T-cell (primary cell): ENCODE data around the gene RIMBP3C. TPM values are rescaled to one million over a fixed set of nuclear protein-coding genes. Genes with fewer than 3 reads are reported as not detected.

Experiments
- ATAC-seq, 4 experiments: fragments of 200-7000 bp in 3 of 4; fragments of 150-1000 bp in 1 of 4; cut with Tn5 transposase; replicated peaks in 1 of 4; 1 replicate in 3 of 4; 2 replicates in 1 of 4; pipeline ENCODE4 v1.10.0; 2021; ENCODE audit warnings: moderate library complexity in 3 of 4, mild to moderate bottlenecking in 2 of 4, moderate number of reproducible peaks in 1 of 4
- CTCF ChIA-PET, 2 donors: fragments of 300-600 bp; sonication (Branson Sonifier 250); formaldehyde crosslinking; loops; one replicate each; lab custom pipeline; 2022; ENCODE audit warnings: antibody characterized with exemption in 2 of 2; lab: Charles Lee
- POLR2A ChIA-PET, 2 donors: fragments of 300-600 bp; sonication (Branson Sonifier 250); formaldehyde crosslinking; loops; one replicate each; lab custom pipeline; 2022; ENCODE audit warnings: antibody characterized with exemption in 2 of 2; lab: Charles Lee
- DNase-seq, 35 experiments: peaks; one replicate each; pipeline versions ENCODE4 v3.0.0 to v3.0.0-alpha.2; 2013 to 2023
- H3K27ac ChIP-seq: one replicate; pipeline ENCODE4 v1.5.1; 2013; ENCODE audit warnings: low read length
- H3K27me3 ChIP-seq, 2 experiments: replicated peaks in 1 of 2; 1 replicate in 1 of 2; 2 replicates in 1 of 2; pipeline versions ENCODE4 v1.6.1 to v1.7.0; 2013; ENCODE audit warnings: low read length in 1 of 2, mixed read lengths in 1 of 2; ENCODE audit not compliant: control insufficient read depth in 2 of 2, insufficient read depth in 2 of 2; ENCODE audit errors: extremely low read depth in 1 of 2
- H3K36me3 ChIP-seq, 2 donors: 1 replicate in 1 of 2; 2 replicates in 1 of 2; pipeline versions ENCODE4 v1.6.1 to v1.7.0; 2013; ENCODE audit warnings: low read length in 1 of 2; ENCODE audit not compliant: control insufficient read depth in 2 of 2, insufficient read depth in 1 of 2; ENCODE audit errors: extremely low read depth in 1 of 2
- H3K4me1 ChIP-seq, 2 experiments: 1 replicate in 1 of 2; 2 replicates in 1 of 2; pipeline versions ENCODE4 v1.6.1 to v1.7.0; 2013; ENCODE audit warnings: low read length in 2 of 2, mixed read lengths in 1 of 2; ENCODE audit not compliant: insufficient read depth in 2 of 2, control insufficient read depth in 1 of 2; ENCODE audit errors: extremely low read depth in 1 of 2
- H3K4me3 ChIP-seq, 2 donors: 1 replicate in 1 of 2; 2 replicates in 1 of 2; pipeline versions ENCODE4 v1.5.1 to v1.7.0; 2013; ENCODE audit warnings: mild to moderate bottlenecking in 2 of 2, low read length in 1 of 2, moderate library complexity in 1 of 2; ENCODE audit not compliant: control insufficient read depth in 1 of 2; ENCODE audit errors: extremely low read depth in 1 of 2
- H3K9me3 ChIP-seq: 2 replicates; pipeline ENCODE4 v1.7.0; 2013
- H3K27ac Mint-ChIP-seq, 2 donors: one replicate each; pipeline ENCODE4 v1.8.0; 2020 to 2021; ENCODE audit warnings: mild to moderate bottlenecking in 2 of 2, mixed read lengths in 2 of 2
- H3K27me3 Mint-ChIP-seq, 2 donors: one replicate each; pipeline ENCODE4 v1.8.0; 2021 to 2022; ENCODE audit warnings: mixed read lengths in 2 of 2
- H3K36me3 Mint-ChIP-seq: one replicate; pipeline ENCODE4 v1.8.0; 2021; ENCODE audit warnings: mixed read lengths
- H3K4me1 Mint-ChIP-seq, 3 donors: one replicate each; pipeline ENCODE4 v1.8.0; 2020 to 2022; ENCODE audit warnings: mixed read lengths in 3 of 3, mild to moderate bottlenecking in 1 of 3
- H3K4me3 Mint-ChIP-seq, 3 donors: one replicate each; pipeline ENCODE4 v1.8.0; 2020 to 2022; ENCODE audit warnings: mild to moderate bottlenecking in 3 of 3, mixed read lengths in 3 of 3, moderate library complexity in 3 of 3
- H3K9me3 Mint-ChIP-seq, 3 donors: one replicate each; pipeline ENCODE4 v1.8.0; 2020 to 2022; ENCODE audit warnings: mixed read lengths in 3 of 3
- WGBS: methylation state at CpG from one replicate; pipeline ENCODE4 v1.1.5; 2013; ENCODE audit warnings: missing lambda C conversion rate; ENCODE audit not compliant: insufficient coverage; 5-methylcytosine and 5-hydroxymethylcytosine counted together
- total RNA-seq, 35 experiments: library from RNA in 6 of 35; stranded (reverse) in 6 of 35; fragments of 120-200 nt in 1 of 35; gene quantifications; one replicate each; pipeline versions ENCODE4 v1.2.1 to v1.2.4 and lab custom pipeline; 2013 to 2026

RIMBP3C gene
- total RNA-seq, 5 donors from 2014 or later (not counting 1 experiment from before 2014, with no cell fraction given): 2.8 to 4.7 (median 3.9) TPM; not detected in 2

GRCh38 chr22:21579474-21579851 is 28.2 kb upstream of the RIMBP3C start:
- Mint-ChIP-seq H3K4me1 (peaks cover 45 to 69% (median 61%) of the 10 kb centered on the region in 3 donors), H3K27me3 (no peaks in the 10 kb centered on the region), H3K4me3 (peak overlapping the region in 1 of 3 donors; percentile 28), H3K9me3 (no peaks in the 10 kb centered on the region), H3K36me3 (peaks cover 7% of the 10 kb centered on the region), H3K27ac (no peak overlapping the region)
- H3K36me3 ChIP-seq: peaks cover 0 to 11% of the 10 kb centered on the region in 2 donors
- CTCF ChIA-PET: no interaction called here
- H3K4me3 ChIP-seq: no peak overlapping the region
- no peaks in the 10 kb centered on the region for H3K9me3 ChIP-seq
- POLR2A ChIA-PET: no interaction called here
- peaks cover 0 to 77% of the 10 kb centered on the region in 2 experiments for H3K4me1 ChIP-seq
- DNase-seq (no peak), ATAC-seq (no peak)
- no peak overlapping the region for H3K27ac ChIP-seq
- WGBS: 86% methylated on average over 3 of the region's 6 CpGs
- no peaks in the 10 kb centered on the region for H3K27me3 ChIP-seq

GRCh38 chr22:21573750-21574494 is 22.7 kb upstream of the RIMBP3C start:
- H3K4me3 Mint-ChIP-seq: no peak overlapping the region
- ChIA-PET CTCF (interaction anchor here in 1 of 2 donors (0.7 kb wide), 1 partner anchor 1156 kb away, joined by 3 read pairs; no protein-coding TSS in a partner anchor), POLR2A (no interaction called here)
- no peaks in the 10 kb centered on the region for H3K27me3 Mint-ChIP-seq
- H3K9me3 ChIP-seq: no peaks in the 10 kb centered on the region
- ATAC-seq: no peak
- no peak overlapping the region for H3K4me3 ChIP-seq
- no peak for DNase-seq
- H3K9me3 Mint-ChIP-seq: no peaks in the 10 kb centered on the region
- peaks cover 30 to 80% of the 10 kb centered on the region in 2 experiments for H3K4me1 ChIP-seq
- H3K36me3 Mint-ChIP-seq: peaks cover 14% of the 10 kb centered on the region
- H3K27ac Mint-ChIP-seq: no peak overlapping the region
- no peaks in the 10 kb centered on the region for H3K27me3 ChIP-seq
- H3K4me1 Mint-ChIP-seq: peaks cover 74 to 86% (median 78%) of the 10 kb centered on the region in 3 donors
- peaks cover 0 to 13% of the 10 kb centered on the region in 2 donors for H3K36me3 ChIP-seq
- no peak overlapping the region for H3K27ac ChIP-seq
- WGBS: 97% methylated on average over 3 of the region's 5 CpGs

GRCh38 chr22:21573293-21573734 is 22.1 kb upstream of the RIMBP3C start:
- DNase-seq: no peak
- 81% methylated on average over 6 of the region's 6 CpGs for WGBS
- H3K4me3 ChIP-seq: no peak overlapping the region
- no peaks in the 10 kb centered on the region for H3K27me3 ChIP-seq
- H3K4me1 ChIP-seq: peaks cover 31 to 82% of the 10 kb centered on the region in 2 experiments
- no peaks in the 10 kb centered on the region for H3K27me3 Mint-ChIP-seq
- H3K4me1 Mint-ChIP-seq: peaks cover 76 to 88% (median 78%) of the 10 kb centered on the region in 3 donors
- no peak overlapping the region for H3K27ac ChIP-seq
- no peaks in the 10 kb centered on the region for H3K9me3 ChIP-seq
- peak overlapping the region in 1 of 3 donors; percentile 9 for H3K4me3 Mint-ChIP-seq
- no peaks in the 10 kb centered on the region for H3K9me3 Mint-ChIP-seq
- H3K36me3 Mint-ChIP-seq: peaks cover 14% of the 10 kb centered on the region
- peaks cover 0 to 9% of the 10 kb centered on the region in 2 donors for H3K36me3 ChIP-seq
- no peak for ATAC-seq
- POLR2A ChIA-PET: no interaction called here
- CTCF ChIA-PET: interaction anchor here in 1 of 2 donors (0.7 kb wide), 1 partner anchor 1155 kb away, joined by 3 read pairs; no protein-coding TSS in a partner anchor
- H3K27ac Mint-ChIP-seq: no peak overlapping the region

- H3K27ac ChIP-seq: no peak overlapping the region
- CTCF ChIA-PET: interaction anchor here in 1 of 2 donors (0.8 kb wide), 1 partner anchor 59 kb away, joined by 3 read pairs; no protein-coding TSS in a partner anchor
- POLR2A ChIA-PET: no interaction called here
- Mint-ChIP-seq H3K36me3 (peaks cover 9% of the 10 kb centered on the region), H3K4me3 (peak overlapping the region in 2 of 3 donors; percentile 51 to 53), H3K27me3 (no peaks in the 10 kb centered on the region), H3K9me3 (no peaks in the 10 kb centered on the region), H3K4me1 (peaks cover 66 to 75% (median 72%) of the 10 kb centered on the region in 3 donors), H3K27ac (peak overlapping the region; percentile 4 to 16)
- peaks cover 33 to 75% of the 10 kb centered on the region in 2 experiments for H3K4me1 ChIP-seq
- peaks cover 0 to 6% of the 10 kb centered on the region in 2 donors for H3K36me3 ChIP-seq
- peaks cover 0 to 1% of the 10 kb centered on the region in 2 experiments for H3K27me3 ChIP-seq
- no CpG with 5 or more reads among the region's 4 CpGs for WGBS
- H3K9me3 ChIP-seq: no peaks in the 10 kb centered on the region
- ATAC-seq (no peak), DNase-seq (no peak)
- no peak overlapping the region for H3K4me3 ChIP-seq
Observed at GRCh38 chr22:21571679-21572078, 20.4 kb upstream of the RIMBP3C start.

GRCh38 chr22:21570398-21570797 is 19.1 kb upstream of the RIMBP3C start:
- peaks cover 63 to 74% (median 68%) of the 10 kb centered on the region in 3 donors for H3K4me1 Mint-ChIP-seq
- H3K27me3 Mint-ChIP-seq: no peaks in the 10 kb centered on the region
- Histone ChIP-seq H3K9me3 (no peaks in the 10 kb centered on the region), H3K4me3 (no peak overlapping the region), H3K27me3 (peaks cover 0 to 2% of the 10 kb centered on the region in 2 experiments), H3K36me3 (peaks cover 0 to 6% of the 10 kb centered on the region in 2 donors), H3K27ac (no peak overlapping the region), H3K4me1 (peaks cover 33 to 68% of the 10 kb centered on the region in 2 experiments)
- no peak for ATAC-seq
- no peak for DNase-seq
- no peaks in the 10 kb centered on the region for H3K9me3 Mint-ChIP-seq
- peak overlapping the region; percentile 39 to 49 for H3K27ac Mint-ChIP-seq
- ChIA-PET CTCF (no interaction called here), POLR2A (no interaction called here)
- WGBS: 65% methylated on average over 3 of the region's 4 CpGs
- H3K4me3 Mint-ChIP-seq: peak overlapping the region; percentile 28 to 86 (median 84)
- peaks cover 9% of the 10 kb centered on the region for H3K36me3 Mint-ChIP-seq

- H3K27me3 Mint-ChIP-seq: no peaks in the 10 kb centered on the region
- peak overlapping the region; percentile 16 for H3K27ac ChIP-seq
- POLR2A ChIA-PET: interaction anchor here in 1 of 2 donors (0.6 to 0.7 kb wide), 2 partner anchors 47 to 128 kb away, joined by 3 to 15 read pairs; no protein-coding TSS in a partner anchor
- CTCF ChIA-PET: no interaction called here
- H3K36me3 ChIP-seq: peaks cover 0 to 6% of the 10 kb centered on the region in 2 donors
- ATAC-seq (no peak), DNase-seq (no peak)
- H3K36me3 Mint-ChIP-seq: peaks cover 9% of the 10 kb centered on the region
- peak overlapping the region; percentile 84 to 87 (median 86) for H3K4me3 Mint-ChIP-seq
- H3K27ac Mint-ChIP-seq: peak overlapping the region; percentile 73 to 74
- H3K27me3 ChIP-seq: peaks cover 0 to 2% of the 10 kb centered on the region in 2 experiments
- no peaks in the 10 kb centered on the region for H3K9me3 ChIP-seq
- H3K4me1 ChIP-seq: peaks cover 33 to 62% of the 10 kb centered on the region in 2 experiments
- WGBS: 29% methylated on average over 5 of the region's 8 CpGs
- no peaks in the 10 kb centered on the region for H3K9me3 Mint-ChIP-seq
- no peak overlapping the region for H3K4me3 ChIP-seq
- peaks cover 62 to 73% (median 64%) of the 10 kb centered on the region in 3 donors for H3K4me1 Mint-ChIP-seq
Observed at GRCh38 chr22:21569459-21570170, 18.4 kb upstream of the RIMBP3C start.
